KBM-7 (cell line): ENCODE results near the gene KL.

Experiments used
- DNase-seq: peaks from one replicate; pipeline ENCODE4 v3.0.0-alpha.2; 2015
- in situ Hi-C: fragments of 300-500 bp; cut with MboI; formaldehyde crosslinking; loops from 2 replicates; pipeline ENCODE4 v1.14.3; 2020; ENCODE audit warnings: low sequenced_read_pairs, low pct_unique_long_range_greater_than_20kb, mixed read lengths

The KL gene

DNA sequence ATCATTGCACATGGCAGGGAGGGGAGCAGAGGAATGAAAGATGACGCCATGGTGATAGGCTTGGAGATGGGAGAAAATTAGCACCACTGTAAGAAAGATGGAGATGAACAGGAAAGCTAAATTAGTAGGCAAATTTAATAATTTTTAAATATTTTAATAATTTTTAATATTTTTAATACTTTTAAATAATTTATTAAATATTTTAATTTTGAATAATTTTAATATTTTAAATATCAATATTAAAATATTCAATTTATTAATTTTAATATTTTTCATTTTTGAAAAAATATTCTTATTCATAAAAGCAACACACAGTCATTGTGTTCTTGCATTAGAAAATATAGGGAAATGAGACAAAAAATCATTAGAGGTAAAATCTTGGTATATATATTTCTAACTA lies 15.9 kb upstream of the KL start:
- in situ Hi-C loops: no loop called here
- no peak for DNase-seq

DNA sequence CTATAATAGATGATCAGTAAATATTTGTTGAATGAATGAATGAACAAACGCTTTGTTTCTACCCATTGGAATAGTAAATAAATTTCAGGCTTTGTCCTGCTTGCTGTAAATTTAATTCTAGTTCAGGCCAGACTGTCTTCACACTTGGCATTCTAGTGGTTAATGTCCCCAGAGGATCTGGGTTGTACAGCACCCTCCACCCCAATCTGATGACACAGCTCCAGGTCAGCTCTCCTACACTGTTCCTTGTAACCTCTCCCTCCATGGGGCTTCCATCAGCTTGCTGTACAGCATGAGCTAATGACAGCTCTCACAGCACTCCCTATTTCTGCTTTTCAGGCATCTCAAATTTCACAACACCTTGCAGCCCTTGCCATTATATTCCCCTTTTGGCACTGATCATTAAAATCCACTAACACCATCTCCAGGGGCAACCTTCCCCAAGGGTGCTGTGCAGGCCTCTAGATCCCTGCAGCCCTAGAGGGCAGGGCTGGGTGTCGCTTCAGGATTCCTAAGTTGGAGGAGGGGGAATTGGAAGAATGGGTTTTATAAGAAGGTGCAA lies 12.7 kb upstream of the KL start:
- no peak for DNase-seq
- in situ Hi-C loops: no loop called here

DNA sequence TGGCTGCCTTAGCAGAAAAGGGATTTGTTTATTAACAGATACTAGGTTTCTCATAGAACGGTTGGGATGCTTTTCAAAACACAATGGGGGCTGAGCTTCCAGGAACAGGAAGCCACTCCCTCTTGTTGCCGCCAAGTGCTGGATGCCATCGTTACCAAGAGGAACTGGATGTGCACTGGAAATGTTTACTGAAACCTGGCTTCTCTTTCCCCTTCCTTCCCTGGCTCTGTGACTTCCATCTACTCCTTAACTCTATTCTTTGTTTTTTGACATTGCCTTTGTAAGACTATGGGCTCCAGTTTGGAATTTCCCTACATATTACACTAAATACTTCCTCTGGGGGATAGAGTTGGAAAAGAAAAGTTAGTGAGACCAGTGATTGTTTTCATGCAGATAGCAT lies 11.7 kb upstream of the KL start:
- in situ Hi-C loops: no loop called here
- peak; percentile 44 for DNase-seq

DNA sequence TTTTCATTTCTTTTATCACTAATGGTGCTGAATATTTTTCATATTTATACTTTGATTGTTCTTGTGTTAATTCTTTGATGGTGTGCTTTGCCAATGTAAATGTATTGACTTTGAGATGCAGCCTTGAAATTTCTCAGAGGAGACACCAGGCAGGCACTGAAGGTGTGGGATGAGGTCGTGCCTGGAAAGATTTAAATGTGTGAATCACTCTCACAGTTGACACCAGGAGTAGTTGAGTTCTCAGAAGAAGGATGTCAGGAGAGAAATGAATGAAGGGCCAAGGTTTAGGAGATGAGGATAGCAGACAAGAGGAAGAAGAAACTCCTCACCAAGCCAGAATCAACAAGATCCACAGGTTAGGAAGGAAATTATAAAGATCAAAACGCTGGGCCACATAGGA lies 10.1 kb upstream of the KL start:
- DNase-seq: no peak
- in situ Hi-C loops: no loop called here

DNA sequence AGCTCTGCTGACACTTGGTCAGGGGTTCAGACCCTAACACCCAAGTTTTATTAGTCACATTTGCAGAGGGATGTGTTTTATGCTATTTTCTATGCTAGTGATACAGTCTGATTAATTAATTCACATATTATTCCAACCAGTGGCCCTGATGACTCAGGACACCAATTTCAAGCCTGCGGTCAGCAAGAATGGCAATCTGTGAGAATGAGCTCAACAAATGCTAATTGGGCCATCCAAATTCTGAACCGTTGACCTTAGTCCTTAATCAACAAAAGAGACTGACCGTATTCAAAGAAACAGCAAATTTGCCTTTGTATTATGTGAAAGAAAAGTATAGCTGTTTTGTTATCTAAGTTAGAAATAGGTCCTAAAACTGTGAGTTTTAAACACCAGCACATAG lies 9.6 kb upstream of the KL start:
- in situ Hi-C loops: no loop called here
- DNase-seq: no peak

DNA sequence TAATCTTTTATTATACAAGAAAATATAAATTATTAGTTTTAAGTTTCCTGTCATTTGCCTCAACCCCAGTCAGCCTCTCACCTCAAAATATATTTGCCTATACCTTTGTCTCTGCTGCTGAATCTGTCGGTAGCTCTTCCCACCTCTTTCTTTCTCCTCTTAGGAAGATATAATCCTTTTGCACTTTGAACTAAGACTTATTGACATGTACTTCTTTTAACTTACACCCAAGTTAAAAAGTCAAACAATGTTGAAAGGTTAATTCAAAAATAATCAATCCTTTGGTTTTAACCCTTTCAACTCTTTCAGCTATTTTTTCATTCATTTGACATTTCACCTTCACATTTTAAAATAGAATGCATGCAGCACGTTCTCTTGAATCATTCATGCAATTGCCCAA lies 9.0 kb upstream of the KL start:
- in situ Hi-C loops: no loop called here
- DNase-seq: no peak

DNA sequence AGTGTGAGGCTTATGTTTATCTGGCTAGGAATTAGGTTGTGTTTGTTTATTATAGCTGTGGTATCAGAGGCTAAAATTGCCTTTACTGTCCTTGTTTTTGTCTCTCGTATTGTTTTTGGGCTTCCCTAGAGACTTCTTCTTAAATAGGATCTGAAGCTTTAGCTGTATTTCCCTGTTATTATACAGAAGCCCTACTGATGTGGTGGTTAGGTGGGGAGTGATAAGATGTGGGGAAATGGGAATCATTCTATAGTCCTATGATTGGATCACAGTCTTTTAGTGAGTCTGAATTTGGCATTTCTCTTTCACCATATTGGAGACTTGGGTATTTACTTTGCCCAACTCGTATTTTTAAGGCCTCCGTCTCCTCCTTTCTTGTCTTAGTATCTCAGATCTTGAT lies 8.3 kb upstream of the KL start:
- DNase-seq: no peak
- in situ Hi-C loops: no loop called here

DNA sequence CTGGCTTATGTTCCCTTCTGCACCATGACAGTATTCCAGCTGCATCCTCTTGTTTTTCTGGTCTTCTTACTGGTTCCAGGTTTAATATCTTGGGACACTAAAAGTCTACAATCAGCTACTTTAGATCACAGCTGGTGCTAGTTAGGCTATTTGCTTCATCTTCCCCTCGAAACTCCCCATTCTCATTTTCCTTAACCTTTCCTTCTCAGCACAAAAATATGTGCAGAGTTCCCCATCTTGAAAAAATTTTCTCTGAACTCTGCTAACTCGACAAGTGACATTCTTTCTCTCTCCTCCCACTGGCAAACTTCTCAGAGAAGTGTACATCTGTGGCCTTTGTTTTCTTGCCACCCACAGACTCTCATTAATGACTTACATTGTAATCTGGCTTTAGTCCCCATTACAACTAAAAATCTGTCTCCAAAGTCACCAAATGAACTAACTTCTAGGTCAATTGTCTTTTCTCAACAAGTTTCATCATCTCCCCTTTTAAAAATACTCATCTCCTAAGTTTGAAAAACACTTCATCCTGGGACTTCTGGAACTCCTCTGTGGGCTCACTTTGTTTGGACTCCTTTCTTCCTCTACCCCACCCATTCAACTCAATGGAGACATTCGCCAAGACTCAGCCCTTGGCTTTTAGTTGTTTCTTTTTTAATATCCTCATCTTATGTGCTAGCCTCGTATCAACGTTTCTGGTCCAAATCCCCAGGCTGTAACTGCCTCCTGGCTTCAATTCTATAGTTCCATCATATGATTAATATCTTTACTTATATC lies 7.1 kb upstream of the KL start:
- in situ Hi-C loops: no loop called here
- no peak for DNase-seq

DNA sequence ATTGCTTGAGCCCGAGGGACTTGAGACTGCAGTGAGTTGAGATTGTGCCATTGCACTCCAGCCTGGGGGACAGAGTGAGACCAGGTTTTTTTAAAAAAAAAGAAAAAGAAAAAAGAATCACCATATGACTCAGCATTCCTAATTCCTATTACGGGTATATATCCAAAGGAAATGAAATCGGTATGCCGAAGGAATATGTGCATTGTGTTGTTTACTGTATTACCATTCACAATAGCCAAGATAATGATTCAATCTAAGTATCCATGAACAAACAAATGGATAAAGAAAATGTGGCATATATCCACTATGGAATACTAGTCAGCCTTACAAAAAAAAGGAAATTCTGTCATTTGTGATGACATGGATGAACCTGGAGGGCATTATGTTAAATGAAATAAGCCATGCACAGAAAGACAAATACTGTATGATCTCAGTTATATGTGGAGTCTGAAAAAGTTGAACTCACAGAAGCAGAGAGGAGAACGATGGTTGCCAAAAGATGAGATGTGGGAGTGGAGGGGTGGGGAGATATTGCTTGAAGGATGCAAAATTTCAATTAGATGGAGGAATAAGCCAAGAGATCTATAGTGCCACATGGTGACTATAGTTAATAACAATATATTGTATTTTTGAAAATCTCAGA lies 4.3 kb upstream of the KL start:
- DNase-seq: no peak
- in situ Hi-C loops: no loop called here

DNA sequence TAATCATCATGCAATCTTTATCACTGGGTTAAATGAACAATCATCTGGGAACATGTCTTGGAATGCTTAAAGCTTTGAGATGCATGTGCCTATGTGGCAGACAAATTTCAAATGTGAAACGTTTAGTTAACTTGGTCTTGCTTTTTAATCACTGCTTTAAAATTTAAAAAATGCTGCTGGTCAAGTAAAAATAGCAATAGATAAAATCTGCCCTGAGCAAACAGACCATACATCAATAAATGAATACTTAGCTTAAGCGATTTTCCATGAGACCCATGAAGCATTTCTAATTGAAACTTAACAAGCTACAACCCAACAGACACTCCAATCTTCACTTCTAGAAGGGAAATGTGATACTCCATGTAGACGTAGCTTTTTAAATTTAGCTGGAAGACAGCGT lies 1.9 kb upstream of the KL start:
- no peak for DNase-seq
- in situ Hi-C loops: no loop called here

DNA sequence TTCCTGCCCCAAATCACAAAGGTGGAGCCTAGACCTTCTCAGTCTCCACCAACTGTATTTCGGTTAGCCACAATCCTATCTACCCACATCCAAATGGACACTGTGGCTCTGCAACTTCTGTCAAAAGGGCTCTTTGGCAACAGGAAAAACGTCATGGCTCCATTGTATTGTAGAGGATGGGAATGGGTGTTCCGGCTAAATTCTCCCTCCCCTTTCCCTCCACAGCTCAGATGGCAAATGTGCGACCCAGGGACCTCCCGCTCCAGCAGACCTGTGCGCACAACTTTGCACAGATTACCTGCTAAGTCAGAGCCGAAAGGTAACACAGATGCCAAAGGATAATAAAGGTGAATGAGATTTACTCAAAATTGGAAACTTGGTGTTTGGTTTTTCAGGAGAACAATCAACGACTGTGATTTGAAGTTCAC lies 968 bp upstream of the KL start:
- peak; percentile 27 for DNase-seq
- in situ Hi-C loops: no loop called here

DNA sequence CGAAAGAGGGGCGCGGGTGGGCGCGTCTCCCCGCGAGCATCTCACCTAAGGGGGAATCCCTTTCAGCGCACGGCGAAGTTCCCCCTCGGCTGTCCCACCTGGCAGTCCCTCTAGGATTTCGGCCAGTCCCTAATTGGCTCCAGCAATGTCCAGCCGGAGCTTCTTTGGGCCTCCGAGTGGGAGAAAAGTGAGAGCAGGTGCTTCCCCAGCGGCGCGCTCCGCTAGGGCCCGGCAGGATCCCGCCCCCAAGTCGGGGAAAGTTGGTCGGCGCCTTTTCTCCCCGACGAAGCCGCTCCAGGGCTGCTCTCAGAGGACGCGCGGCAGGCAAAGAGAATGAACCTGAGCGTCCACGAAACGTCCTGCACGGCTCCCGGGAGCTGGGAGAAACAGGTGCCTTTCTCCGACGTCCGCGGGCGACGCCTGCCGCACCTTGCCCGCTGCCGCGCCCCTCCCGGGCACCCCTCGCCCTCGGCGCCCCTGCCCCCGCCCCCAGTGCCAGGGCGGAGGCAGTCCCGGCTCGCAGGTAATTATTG lies 366 bp upstream of the KL start:
- DNase-seq: no peak
- in situ Hi-C loops: no loop called here

DNA sequence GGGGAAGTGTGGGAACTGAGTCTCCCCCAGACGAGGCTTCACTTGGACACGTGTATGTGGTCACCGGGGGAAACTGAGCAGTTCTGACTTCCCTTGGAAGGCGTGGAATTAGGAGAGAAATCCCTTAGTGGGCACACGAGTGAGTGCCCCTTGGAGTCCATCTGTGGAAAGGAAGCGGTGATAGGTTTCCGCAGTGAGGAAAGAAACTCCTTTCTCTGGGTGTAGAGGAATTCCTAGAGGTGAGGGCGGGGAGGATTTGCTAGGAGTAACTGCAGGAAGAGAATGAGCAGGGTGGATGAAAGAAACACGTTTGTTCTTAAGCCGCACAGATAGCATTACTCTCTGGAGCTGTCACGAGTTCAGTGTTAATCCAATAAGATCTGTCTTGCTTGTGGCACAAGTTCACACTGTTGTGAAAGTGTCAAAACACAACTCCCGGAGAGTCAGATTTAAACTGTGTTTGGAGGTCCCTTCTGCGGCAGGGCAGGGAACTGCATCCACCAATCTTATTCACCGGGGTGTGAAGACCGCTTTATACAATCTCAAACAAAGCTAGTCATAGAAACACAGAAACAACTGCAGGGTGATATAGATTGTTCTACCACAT lies 1.2 kb downstream of the KL start:
- peak; percentile 37 for DNase-seq
- in situ Hi-C loops: no loop called here

DNA sequence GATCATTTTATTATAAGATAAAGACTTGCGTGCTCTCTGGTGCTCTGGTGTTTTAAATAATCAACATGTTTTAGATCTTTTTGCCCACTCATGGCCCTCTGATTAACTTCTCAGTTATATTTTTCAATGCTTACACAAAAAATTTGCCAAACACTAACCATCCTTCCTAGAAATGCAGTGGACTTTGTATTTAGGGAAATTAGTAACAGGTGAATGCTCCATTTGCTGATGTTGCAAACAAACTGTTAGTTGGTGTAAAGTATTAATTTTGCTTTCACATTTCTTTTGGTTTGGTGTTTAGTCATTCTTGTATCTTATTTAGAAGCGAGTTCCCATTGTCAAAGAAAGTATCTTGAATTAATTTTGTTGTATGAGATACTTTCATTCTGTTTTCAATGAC lies 2.7 kb downstream of the KL start:
- in situ Hi-C loops: no loop called here
- DNase-seq: no peak

DNA sequence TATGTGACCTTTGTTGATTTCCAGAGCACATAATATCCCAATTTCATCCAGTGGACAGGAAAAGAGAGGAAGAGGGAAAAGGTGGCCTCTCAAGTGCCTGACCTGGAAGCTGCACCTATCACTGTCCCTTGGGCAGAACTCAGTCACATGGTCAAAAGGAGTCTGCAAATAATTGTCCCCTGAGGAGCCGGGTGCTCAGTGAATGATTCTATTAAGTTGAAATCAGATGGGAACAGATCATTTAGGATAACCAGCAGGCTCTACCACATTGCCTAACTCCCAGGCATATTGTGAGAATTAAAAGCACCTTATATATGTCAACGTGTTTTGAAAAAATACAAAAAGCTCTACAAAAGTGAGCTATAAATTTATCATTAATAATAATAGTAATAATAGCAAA lies 6.8 kb downstream of the KL start:
- DNase-seq: no peak
- in situ Hi-C loops: no loop called here

DNA sequence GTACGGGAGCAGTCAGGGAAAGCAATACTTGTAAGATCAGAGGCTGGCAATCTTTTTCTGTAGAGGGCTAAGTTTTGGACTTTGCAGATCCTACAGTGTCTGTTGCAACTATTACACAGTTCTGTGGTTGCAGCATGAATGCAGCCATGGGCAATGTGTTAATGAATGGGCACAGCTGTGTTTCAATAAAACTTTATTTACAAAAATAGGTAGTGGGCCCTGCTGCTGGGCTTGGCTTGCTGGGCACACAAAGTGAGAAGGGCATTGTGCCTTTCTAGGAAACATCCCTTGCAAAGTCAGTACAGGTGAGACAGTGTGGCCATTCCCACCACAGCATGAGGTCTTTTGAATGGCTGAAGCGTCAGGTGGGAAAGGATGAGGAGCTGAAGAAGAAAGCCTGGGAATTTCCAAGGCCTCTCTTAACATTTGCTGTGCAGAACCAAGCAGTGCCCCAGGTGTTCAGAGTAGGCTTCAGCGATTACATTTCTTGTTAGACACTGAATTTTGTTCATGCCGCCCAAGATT lies 9.1 kb downstream of the KL start:
- no peak for DNase-seq
- in situ Hi-C loops: no loop called here

DNA sequence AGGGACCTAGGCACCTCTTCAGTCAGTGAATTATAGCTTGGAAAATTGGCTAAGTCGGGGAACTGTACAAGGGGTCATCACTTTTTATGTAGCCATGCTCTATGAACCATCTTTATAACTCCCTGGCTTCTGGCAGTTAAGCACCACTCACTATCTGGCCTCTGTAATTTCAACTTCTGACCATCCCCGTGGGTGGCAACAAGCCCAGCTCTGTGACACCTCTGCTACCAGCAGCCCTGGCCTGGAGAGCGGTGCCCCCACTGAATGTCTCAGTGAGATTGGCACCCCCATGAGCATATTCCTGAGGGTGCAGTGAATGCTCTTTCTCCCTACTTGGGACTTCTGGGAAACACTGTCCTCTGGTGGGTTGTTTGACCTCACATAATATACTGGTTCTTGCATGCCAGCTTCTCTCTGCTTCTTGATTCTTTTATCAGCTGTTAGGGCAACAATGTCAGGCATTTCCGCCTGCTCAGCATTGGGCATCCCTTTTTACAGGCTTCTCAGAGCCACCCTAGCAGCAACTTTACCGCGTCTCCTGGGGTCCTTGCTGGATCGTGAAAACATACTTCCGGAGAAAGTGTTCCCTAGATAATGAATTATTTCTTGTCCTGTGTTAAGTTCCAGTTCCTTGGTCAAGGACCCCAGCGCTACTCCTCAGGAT lies 10.4 kb downstream of the KL start:
- in situ Hi-C loops: no loop called here
- DNase-seq: no peak

DNA sequence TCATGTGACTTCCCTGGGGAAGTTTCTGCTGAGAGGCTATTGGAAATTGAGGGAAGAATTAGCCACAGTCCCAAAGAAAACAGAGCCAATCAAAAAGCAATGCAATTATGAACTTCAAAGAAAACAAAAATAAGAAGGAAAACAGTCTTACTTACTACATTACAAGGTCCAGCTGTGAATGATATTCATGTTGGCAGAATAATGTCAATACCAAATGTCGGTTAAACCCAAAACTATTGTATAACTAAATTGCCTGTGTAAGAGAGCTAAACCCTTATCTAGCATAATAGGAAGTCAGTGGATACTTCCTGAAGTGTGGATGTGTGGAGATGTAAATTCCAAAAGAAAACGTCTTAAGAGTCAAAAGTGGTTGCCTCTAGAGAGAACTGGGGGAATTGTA lies 12.4 kb downstream of the KL start:
- in situ Hi-C loops: no loop called here
- DNase-seq: no peak

DNA sequence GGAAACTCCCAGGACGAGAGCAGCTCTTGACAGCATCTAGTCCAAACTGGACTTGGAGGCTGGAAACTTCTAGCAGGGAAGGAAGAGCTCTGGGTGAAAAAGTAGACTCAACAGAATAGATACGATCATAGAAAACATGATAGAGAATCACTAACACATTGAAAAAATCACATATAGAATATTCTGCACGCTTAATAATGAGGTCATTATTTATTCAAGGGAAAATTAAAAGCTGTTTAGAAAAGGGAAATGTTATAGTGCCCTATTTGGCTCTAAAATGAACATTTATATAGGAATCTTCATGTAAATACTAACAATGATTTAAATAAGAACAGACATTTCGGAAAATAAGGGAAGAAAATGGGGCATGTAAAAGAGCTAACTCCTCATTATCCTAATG lies 15.1 kb downstream of the KL start:
- no peak for DNase-seq
- in situ Hi-C loops: no loop called here
